ENCODE results near the gene GYG1. TPM values are rescaled to one million over a fixed set of nuclear protein-coding genes. Genes with fewer than 3 reads are reported as not detected.

Gene GYG1
- total RNA-seq, 2 donors from 2014 or later, result 8.9 to 16.3 TPM

DNA sequence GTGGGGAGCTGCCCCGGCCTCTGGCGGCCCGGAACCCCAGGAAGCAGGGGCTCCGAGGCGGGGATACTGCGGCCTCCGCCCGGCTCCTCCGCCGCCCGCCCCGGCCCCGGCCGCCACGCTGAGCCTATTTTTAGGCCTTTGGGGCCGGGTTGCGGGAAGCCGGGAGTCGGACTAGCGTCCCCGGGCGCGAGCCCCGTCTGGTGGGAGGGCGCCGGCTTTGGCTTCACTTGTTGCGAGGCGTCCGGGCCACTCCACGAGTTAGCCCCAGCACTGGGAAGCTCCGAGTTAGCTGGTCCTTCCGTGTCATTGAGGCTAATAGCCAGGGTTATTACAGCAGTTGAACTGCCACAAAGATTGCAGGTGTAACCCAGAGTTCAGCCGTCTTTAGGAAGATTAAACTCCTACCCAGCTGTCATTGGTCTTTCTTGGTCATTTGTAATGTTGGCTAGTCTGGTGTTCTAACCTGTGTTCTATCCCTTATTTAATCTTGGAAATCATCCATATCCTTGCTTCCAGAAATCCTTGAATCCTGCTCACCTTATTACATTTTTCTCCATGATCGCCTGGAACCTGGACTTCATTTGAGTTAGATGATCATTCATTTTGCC is 791 bp downstream of the GYG1 start:
- Histone ChIP-seq H3K27me3 (no peaks in the 10 kb centered on the region), H3K27ac (peak overlapping the region; percentile 84 to 93 (median 92)), H3K4me1 (peaks cover 13% of the 10 kb centered on the region), H3K9me3 (no peaks in the 10 kb centered on the region), H3K4me3 (peak overlapping the region; percentile 65 to 90), H3K36me3 (replicated peaks in 1 of 2; ENCODE audit: insufficient read depth in 1 of 2, low read depth in 2 of 2) (peaks cover 0 to 2% of the 10 kb centered on the region in 2 donors)
- WGBS, 2 donors, result 1 to 2% methylated on average over 10 to 33 of the region's 34 CpGs
- ATAC-seq (peak; percentile 40), DNase-seq (peak; percentile 47 to 61 (median 54))
- TF ChIP-seq CTCF (IDR thresholded peaks at IDR 0.05) (no peak), POLR2A (IDR thresholded peaks at IDR 0.05) (no peak)
- intact Hi-C loops (cut with DNase I), result no loop called here

DNA sequence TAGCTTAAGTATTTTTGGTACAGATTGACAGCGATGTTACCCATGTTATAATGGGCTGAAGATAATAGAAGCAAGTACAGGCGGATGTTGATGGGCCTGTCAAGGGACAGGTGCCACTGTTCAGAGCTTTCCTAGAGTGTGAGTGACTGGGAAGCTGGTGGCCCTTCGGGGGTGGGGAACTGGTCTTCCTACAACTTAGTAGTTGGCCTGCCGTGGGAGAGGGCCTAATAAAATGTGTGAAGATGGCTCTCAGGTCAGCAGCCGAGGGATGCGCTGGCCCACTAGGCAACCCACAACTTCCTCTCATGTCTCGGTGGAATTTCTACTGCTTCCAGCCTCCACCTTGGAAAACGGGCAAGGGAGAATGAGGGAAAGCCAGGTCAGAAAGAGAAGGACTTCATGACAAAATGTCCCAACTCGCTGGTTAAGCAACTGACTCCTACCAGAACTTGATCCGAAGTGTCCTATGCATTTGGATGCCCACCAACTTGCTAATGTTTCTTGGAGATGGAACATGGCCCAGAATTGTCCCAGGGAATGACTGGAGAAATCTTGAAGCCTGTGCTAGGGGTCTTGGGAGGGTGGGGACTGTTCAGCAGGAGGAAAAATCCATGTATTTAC is 1.4 kb downstream of the GYG1 start:
- TF ChIP-seq CTCF (IDR thresholded peaks at IDR 0.05) (no peak), POLR2A (IDR thresholded peaks at IDR 0.05) (no peak)
- Histone ChIP-seq H3K9me3 (no peaks in the 10 kb centered on the region), H3K36me3 (replicated peaks in 1 of 2; ENCODE audit: insufficient read depth in 1 of 2, low read depth in 2 of 2) (peaks cover 0 to 2% of the 10 kb centered on the region in 2 donors), H3K4me1 (peaks cover 13% of the 10 kb centered on the region), H3K27me3 (no peaks in the 10 kb centered on the region), H3K4me3 (no peak overlapping the region), H3K27ac (peak overlapping the region in 1 of 4 donors; percentile 91)
- DNase-seq, result no peak
- ATAC-seq, result no peak
- intact Hi-C loops (cut with DNase I), result no loop called here
- 75 to 77% methylated on average over 10 of the region's 10 CpGs for WGBS, 2 donors

- Histone ChIP-seq H3K9me3 (no peaks in the 10 kb centered on the region), H3K27ac (no peak overlapping the region), H3K27me3 (no peaks in the 10 kb centered on the region), H3K4me3 (no peak overlapping the region), H3K4me1 (peaks cover 9% of the 10 kb centered on the region), H3K36me3 (replicated peaks in 1 of 2; ENCODE audit: insufficient read depth in 1 of 2, low read depth in 2 of 2) (peaks cover 0 to 8% of the 10 kb centered on the region in 2 donors)
- TF ChIP-seq POLR2A (IDR thresholded peaks at IDR 0.05), result no peak
- no peak for TF ChIP-seq CTCF (IDR thresholded peaks at IDR 0.05)
- no peak for ATAC-seq
- no peak for DNase-seq
- 88 to 100% methylated on average over 1 of the region's 1 CpG for WGBS, 2 donors
- intact Hi-C loops (cut with DNase I), result no loop called here
Measured at GRCh38 chr3:148997623-148998022, 6.3 kb downstream of the GYG1 start.

DNA sequence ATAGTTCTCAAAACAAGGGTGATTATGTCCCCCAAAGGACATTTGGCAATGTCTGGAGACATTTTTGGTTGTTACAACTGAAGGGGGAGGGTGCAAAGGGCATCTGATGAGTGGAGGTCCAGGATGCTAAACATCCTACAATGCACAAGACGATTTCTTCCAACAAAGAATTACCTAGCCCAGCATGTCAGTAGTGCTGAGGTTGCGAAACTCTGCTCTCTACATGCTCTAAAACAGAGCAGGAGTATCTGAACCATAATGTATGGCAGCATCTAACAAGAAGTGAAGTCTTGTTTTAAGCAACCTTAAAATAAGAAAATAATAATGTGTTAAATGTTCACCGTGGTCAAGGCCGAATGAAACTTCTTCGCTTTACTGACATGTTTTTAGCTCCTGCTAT is 7.0 kb downstream of the GYG1 start:
- no peak for TF ChIP-seq CTCF (IDR thresholded peaks at IDR 0.05)
- no peak for TF ChIP-seq POLR2A (IDR thresholded peaks at IDR 0.05)
- no peak for ATAC-seq
- Histone ChIP-seq H3K9me3 (no peaks in the 10 kb centered on the region), H3K4me3 (no peak overlapping the region), H3K27me3 (no peaks in the 10 kb centered on the region), H3K27ac (no peak overlapping the region), H3K36me3 (replicated peaks in 1 of 2; ENCODE audit: insufficient read depth in 1 of 2, low read depth in 2 of 2) (peaks cover 0 to 8% of the 10 kb centered on the region in 2 donors), H3K4me1 (peaks cover 2% of the 10 kb centered on the region)
- DNase-seq, result no peak
- 83 to 94% methylated on average over 5 of the region's 5 CpGs for WGBS, 2 donors
- intact Hi-C loops (cut with DNase I), result no loop called here
